Small intestine (tissue), 7 donors: ENCODE measurements around the gene TOM1L2. TPM values are rescaled to one million over a fixed set of nuclear protein-coding genes. Genes with fewer than 3 reads are reported as not detected.

Source experiments
- DNase-seq, 2 donors: peaks; one replicate each; pipeline versions ENCODE4 v3.0.0 to v3.0.0-alpha.2; 2013
- FAIRE-seq: peaks from 2 replicates; lab custom pipeline; 2012; peaks lifted over from hg19 to GRCh38; lab: Jason Lieb, UNC
- H3K27ac ChIP-seq, 3 donors: one replicate each; pipeline ENCODE4 v1.5.1; 2013; ENCODE audit warnings: low read length in 2 of 3, mild to moderate bottlenecking in 2 of 3, control low read depth in 1 of 3, inconsistent platforms in 1 of 3, low read depth in 1 of 3, moderate library complexity in 1 of 3
- H3K27me3 ChIP-seq, 3 donors: one replicate each; pipeline ENCODE4 v1.6.1; 2013; ENCODE audit warnings: low read length in 3 of 3, inconsistent platforms in 1 of 3; ENCODE audit not compliant: control insufficient read depth in 3 of 3, insufficient read depth in 3 of 3
- H3K36me3 ChIP-seq, 3 donors: one replicate each; pipeline ENCODE4 v1.6.1; 2013; ENCODE audit warnings: low read length in 3 of 3, inconsistent platforms in 1 of 3, low read depth in 1 of 3, mild to moderate bottlenecking in 1 of 3, moderate library complexity in 1 of 3; ENCODE audit not compliant: control insufficient read depth in 3 of 3, insufficient read depth in 2 of 3
- H3K4me1 ChIP-seq, 3 donors: one replicate each; pipeline ENCODE4 v1.6.1; 2013; ENCODE audit warnings: low read length in 2 of 3, inconsistent platforms in 1 of 3, low read depth in 1 of 3, mild to moderate bottlenecking in 1 of 3, moderate library complexity in 1 of 3; ENCODE audit not compliant: control insufficient read depth in 3 of 3, insufficient read depth in 2 of 3
- H3K4me3 ChIP-seq, 3 donors: one replicate each; pipeline ENCODE4 v1.5.1; 2013; ENCODE audit warnings: low read length in 3 of 3, control low read depth in 1 of 3, inconsistent platforms in 1 of 3, low read depth in 1 of 3, mild to moderate bottlenecking in 1 of 3, moderate library complexity in 1 of 3
- H3K9me3 ChIP-seq, 2 donors: one replicate each; pipeline ENCODE4 v1.6.1; 2013; ENCODE audit warnings: low read depth in 1 of 2, low read length in 1 of 2; ENCODE audit not compliant: control insufficient read depth in 2 of 2, insufficient read depth in 1 of 2
- WGBS, 3 donors: extraction: QIAGEN DNeasy Blood & Tissue Kit; methylation state at CpG; one replicate each; pipeline ENCODE4 v1.1.7; 2013; 5-methylcytosine and 5-hydroxymethylcytosine counted together
- polyA plus RNA-seq, 4 donors: library from polyadenylated mRNA; stranded (reverse) in 3 of 4; unstranded in 1 of 4; fragments of 200-250 nt in 3 of 4; fragments of 120-200 nt in 1 of 4; gene quantifications; one replicate each; pipeline versions ENCODE4 v1.2.1 to v1.2.3, GENCODE V29; 2013
- donor health status: healthy with polysubstance abuse.
- donor health status: control.
- donor health status: control.
- donor health status: Bipolar disorder and iron deficiency.
- donor health status: healthy.

Gene TOM1L2
- polyA plus RNA-seq, 4 donors: 14.3 to 26.6 (median 24.7) TPM

DNA sequence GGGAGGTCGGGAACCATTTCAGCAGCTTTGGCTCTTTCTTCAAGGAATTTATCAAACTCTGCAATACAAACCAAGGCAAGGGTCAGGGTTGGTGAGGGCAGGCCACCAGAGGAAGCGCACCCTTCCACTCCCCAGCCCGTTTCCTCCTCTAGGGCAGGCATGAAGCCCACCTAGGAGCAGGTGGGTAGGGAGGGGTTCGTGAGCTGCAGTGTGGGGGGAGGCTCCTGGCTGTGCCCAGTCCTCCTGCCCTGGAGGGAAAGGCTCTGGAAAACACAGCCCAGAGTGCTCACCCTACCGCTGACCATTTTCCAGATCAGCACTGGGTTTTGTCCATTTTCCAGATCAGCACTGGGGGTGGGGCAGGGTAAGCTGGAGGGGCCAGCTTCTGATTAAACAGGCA is 124.5 kb downstream of the TOM1L2 start:
- Histone ChIP-seq H3K27me3 (no peaks in the 10 kb centered on the region), H3K4me3 (no peak overlapping the region), H3K4me1 (peaks cover 0 to 54% (median 6%) of the 10 kb centered on the region in 3 donors), H3K27ac (no peak overlapping the region), H3K9me3 (no peaks in the 10 kb centered on the region), H3K36me3 (peaks cover 0 to 50% (median 0%) of the 10 kb centered on the region in 3 donors)
- no peak for FAIRE-seq
- WGBS, 3 donors: 89 to 96% (median 94%) methylated on average over 5 of the region's 5 CpGs
- DNase-seq: no peak

DNA sequence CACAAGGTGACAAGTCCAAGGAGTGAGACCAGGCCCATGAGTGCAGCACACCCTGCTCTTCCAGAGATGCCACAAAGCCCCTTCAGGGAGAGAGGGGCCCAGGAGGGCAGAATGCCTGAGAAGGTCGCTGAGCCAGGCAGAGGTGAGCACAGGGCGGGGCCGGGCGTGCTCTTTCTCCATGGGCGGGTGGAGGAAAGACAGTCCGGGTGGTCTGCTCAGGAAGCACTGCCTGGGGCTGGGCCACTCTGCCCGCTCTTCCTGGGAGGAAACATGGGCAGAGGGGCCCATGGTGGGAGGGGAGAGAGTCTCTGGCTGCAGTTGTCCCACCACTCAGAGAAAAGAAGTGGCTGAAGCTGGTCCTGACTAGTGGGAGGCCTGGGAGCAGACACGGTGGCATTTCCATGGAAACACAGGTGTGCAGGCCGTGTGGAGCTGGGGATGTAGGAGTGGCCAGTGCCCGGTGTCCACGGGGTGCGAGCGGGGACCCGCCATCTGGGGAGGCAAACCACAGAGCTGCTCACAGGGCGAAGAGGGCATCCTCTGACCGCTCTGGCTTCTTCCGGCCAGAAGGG is 125.0 kb downstream of the TOM1L2 start:
- Histone ChIP-seq H3K36me3 (peaks cover 0 to 50% (median 0%) of the 10 kb centered on the region in 3 donors), H3K9me3 (no peaks in the 10 kb centered on the region), H3K4me1 (peaks cover 0 to 50% (median 6%) of the 10 kb centered on the region in 3 donors), H3K27ac (no peak overlapping the region), H3K4me3 (no peak overlapping the region), H3K27me3 (no peaks in the 10 kb centered on the region)
- DNase-seq: no peak
- FAIRE-seq: no peak
- WGBS, 3 donors: 70 to 77% (median 73%) methylated on average over 16 to 17 of the region's 17 CpGs

DNA sequence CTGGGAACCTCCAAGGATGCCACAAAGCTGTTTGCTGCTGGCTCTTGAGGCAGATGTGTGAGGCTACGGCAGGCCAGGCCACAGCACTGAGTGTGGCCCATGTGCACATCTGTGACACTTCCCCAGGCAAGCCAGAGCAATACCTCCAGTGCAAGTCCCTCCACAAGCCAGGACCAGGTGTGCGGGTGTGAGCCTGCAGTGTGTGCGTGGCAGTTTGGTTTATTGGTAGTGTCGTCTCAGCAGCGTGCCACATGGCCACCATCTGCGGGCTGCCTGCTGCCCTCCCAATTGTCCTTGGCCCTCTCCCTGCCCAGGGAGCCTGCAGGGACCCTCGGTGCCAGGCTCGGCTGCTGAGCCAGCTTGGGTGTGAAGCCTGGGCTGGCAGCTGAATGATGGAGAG is 125.6 kb downstream of the TOM1L2 start:
- no peaks in the 10 kb centered on the region for H3K9me3 ChIP-seq
- no peak overlapping the region for H3K27ac ChIP-seq
- DNase-seq (no peak), FAIRE-seq (no peak)
- 71 to 91% (median 84%) methylated on average over 8 of the region's 8 CpGs for WGBS, 3 donors
- H3K36me3 ChIP-seq: peaks cover 0 to 49% (median 0%) of the 10 kb centered on the region in 3 donors
- H3K27me3 ChIP-seq: no peaks in the 10 kb centered on the region
- H3K4me3 ChIP-seq: no peak overlapping the region
- H3K4me1 ChIP-seq: peaks cover 0 to 45% (median 6%) of the 10 kb centered on the region in 3 donors

DNA sequence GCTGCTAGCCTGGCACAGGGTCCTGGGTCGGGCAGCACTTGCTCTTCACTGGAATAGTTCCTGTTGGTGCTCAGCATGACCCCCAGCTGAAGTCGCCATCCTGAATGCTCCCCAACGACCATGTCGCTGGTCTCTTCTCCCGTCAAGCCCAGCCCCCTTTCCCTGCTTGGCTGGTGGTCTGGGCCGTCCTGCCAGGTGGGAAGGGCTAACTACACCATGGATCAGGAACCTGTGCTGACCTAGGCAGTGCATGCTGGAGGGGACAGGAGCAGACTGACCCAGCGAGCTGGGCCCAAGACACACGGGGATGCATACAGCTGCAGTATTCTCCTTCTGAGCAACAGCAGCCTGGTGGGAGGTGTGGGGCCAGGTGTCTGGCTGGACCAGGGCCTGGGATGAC is 126.2 kb downstream of the TOM1L2 start:
- Histone ChIP-seq H3K4me1 (peaks cover under 1 to 43% (median 6%) of the 10 kb centered on the region in 3 donors), H3K27me3 (no peaks in the 10 kb centered on the region), H3K4me3 (no peak overlapping the region), H3K36me3 (peaks cover 0 to 43% (median 0%) of the 10 kb centered on the region in 3 donors), H3K27ac (no peak overlapping the region), H3K9me3 (no peaks in the 10 kb centered on the region)
- 89 to 94% (median 90%) methylated on average over 8 of the region's 8 CpGs for WGBS, 3 donors
- no peak for FAIRE-seq
- DNase-seq: no peak

DNA sequence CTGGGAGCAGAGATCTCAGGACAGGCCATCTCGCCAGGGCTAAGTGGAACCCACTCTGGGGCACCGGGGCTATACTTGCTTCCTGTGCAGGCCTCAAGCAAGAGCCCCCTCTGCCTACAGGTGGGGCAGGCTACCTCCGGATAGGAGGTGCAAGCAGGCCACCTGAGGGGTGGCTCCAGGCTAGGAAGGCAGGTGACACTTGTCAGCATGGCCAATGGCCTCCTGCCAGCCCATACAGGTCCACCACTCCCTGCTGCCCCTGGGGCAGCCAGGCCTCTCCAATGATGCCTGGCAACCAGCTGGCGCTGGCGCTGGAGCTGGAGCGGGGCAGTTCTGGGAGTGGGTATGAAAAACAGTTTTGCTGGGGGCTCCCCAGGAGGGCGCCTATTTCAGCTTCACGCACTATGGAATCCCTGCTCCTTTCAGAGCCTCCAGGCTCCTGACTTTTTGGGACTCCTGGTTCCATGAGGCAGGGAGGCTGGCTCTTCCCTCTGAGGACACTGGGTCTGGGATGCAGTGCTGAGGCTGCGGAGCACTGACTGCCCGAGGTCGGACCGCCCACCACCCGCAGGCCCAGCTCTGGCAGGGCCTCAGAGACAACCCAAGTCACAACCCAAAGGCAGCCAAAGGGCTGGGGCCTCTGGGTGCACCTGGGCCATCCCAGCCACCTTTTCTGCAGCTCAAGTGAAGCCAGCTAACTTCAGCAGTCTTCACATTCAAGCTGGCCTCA is 127.0 kb downstream of the TOM1L2 start:
- FAIRE-seq (no peak), DNase-seq (no peak)
- Histone ChIP-seq H3K27ac (no peak overlapping the region), H3K36me3 (peaks cover 0 to 37% (median 0%) of the 10 kb centered on the region in 3 donors), H3K27me3 (no peaks in the 10 kb centered on the region), H3K4me1 (peaks cover 1 to 43% (median 6%) of the 10 kb centered on the region in 3 donors), H3K4me3 (no peak overlapping the region), H3K9me3 (no peaks in the 10 kb centered on the region)
- WGBS, 3 donors: 82 to 90% (median 88%) methylated on average over 13 of the region's 13 CpGs

DNA sequence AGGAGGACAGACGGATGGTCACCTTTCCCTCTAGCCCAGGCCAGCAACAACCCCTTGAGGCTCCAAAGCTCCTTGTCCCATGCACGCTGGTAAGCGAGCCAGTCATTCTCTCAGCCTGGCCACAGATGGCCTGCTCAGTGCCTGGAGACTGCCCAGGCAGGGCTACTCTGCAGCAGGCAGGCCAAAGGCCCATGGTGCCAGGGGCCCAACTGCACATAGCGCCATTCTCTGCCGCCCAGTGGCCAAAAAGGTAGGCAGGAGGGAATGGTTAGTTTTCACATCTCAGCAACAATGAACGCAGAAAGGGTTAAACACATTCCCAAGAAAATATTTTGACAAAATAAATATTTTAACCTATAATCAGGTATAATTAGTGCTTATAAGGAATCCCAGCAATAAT is 127.7 kb downstream of the TOM1L2 start:
- H3K27ac ChIP-seq: no peak overlapping the region
- peaks cover 1 to 40% (median 2%) of the 10 kb centered on the region in 3 donors for H3K4me1 ChIP-seq
- H3K9me3 ChIP-seq: no peaks in the 10 kb centered on the region
- DNase-seq: no peak
- no peaks in the 10 kb centered on the region for H3K27me3 ChIP-seq
- no peak for FAIRE-seq
- H3K36me3 ChIP-seq: peaks cover 0 to 32% (median 0%) of the 10 kb centered on the region in 3 donors
- no peak overlapping the region for H3K4me3 ChIP-seq
- 90 to 96% (median 96%) methylated on average over 6 of the region's 6 CpGs for WGBS, 3 donors

DNA sequence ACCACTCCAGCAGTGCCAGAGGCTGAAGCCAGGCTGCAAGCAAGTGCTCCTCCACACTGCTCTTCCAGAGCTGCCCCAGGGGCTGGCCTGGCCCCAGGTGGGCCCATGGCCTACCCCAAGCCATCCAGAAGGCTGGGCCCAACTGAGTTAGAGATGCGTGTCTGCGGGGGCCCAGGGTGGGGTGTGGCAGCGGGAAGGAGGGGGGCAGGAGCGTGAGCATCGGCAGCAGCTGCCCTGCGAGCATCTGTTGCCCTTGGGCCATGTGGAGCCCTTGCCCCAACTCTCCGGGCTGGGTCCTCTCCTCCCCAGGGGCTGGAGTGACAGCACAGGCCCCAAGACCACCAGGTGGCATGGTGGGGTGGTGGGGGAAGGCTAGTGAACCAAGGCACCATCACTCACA is 128.1 kb downstream of the TOM1L2 start:
- no peak for FAIRE-seq

DNA sequence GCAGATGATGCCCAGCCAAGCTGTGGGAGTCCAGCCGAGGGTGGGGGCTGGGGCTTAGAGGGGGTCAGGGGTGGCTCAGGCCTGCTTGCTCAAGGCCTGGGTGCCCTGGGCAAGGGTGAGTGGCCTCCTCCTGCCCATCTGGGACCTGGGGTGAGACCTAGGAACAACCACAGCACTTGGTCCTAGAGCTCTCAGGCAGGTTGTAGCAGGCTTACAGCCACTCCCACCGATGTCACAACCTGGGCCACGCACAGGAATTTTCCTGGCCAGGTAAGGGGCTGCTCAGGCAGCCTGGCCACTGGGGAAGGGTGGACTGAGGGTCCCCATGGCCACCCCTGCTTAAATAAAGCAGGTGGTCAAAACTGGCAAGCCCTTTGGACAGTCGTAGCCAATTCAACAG is 129.1 kb downstream of the TOM1L2 start:
- 72 to 86% (median 85%) methylated on average over 4 of the region's 4 CpGs for WGBS, 3 donors
- Histone ChIP-seq H3K9me3 (no peaks in the 10 kb centered on the region), H3K27ac (no peak overlapping the region), H3K36me3 (peaks cover 0 to 26% (median 0%) of the 10 kb centered on the region in 3 donors), H3K4me1 (peaks cover under 1 to 40% (median 1%) of the 10 kb centered on the region in 3 donors), H3K4me3 (no peak overlapping the region), H3K27me3 (no peaks in the 10 kb centered on the region)
- no peak for FAIRE-seq
- DNase-seq: no peak

More for the DNA sequence above, 128.1 kb downstream of the TOM1L2 start:
- WGBS, 3 donors: 72 to 83% (median 82%) methylated on average over 6 to 7 of the region's 7 CpGs
- no peak overlapping the region for H3K4me3 ChIP-seq
- H3K27me3 ChIP-seq: no peaks in the 10 kb centered on the region
- no peaks in the 10 kb centered on the region for H3K9me3 ChIP-seq
- no peak for DNase-seq
- peaks cover 0 to 32% (median 0%) of the 10 kb centered on the region in 3 donors for H3K36me3 ChIP-seq
- H3K4me1 ChIP-seq: peaks cover 0 to 40% (median 1%) of the 10 kb centered on the region in 3 donors
- H3K27ac ChIP-seq: no peak overlapping the region
